IMR-90 (cell line): ENCODE results near the gene GLG1. TPM values are rescaled to one million over a fixed set of nuclear protein-coding genes. Genes with fewer than 3 reads are reported as not detected.

Source experiments
- ATAC-seq: fragments of 200-7000 bp; cut with Tn5 transposase; 2 replicates; pipeline ENCODE4 v1.9.1; 2020; ENCODE audit warnings: low read depth, mild to moderate bottlenecking, moderate library complexity
- BruUV-seq: library from RNA; stranded (reverse); fragments of 400-500 nt; replicated peaks from 2 replicates; lab custom pipeline; 2021; lab: Mats Ljungman, UMichigan
- CTCF ChIA-PET: fragments of 300-600 bp; formaldehyde crosslinking; extraction: SDS; loops from one replicate; lab custom pipeline; 2021; ENCODE audit warnings: antibody characterized with exemption; lab: Yijun Ruan, JAX
- POLR2A ChIA-PET: fragments of 300-600 bp; sonication (Branson Sonifier 250); formaldehyde crosslinking; loops from one replicate; lab custom pipeline; 2022; ENCODE audit warnings: antibody characterized with exemption; ENCODE audit not compliant: unreplicated experiment; lab: Charles Lee
- DNase-seq: peaks from one replicate; pipeline ENCODE4 v3.0.0; 2013
- H2AFZ ChIP-seq: replicated peaks from 2 replicates; pipeline ENCODE3; 2013; ENCODE audit warnings: low read length, mild to moderate bottlenecking; ENCODE audit not compliant: poor library complexity
- H2AK5ac ChIP-seq: 2 replicates; pipeline ENCODE4 v1.6.1; 2013; ENCODE audit warnings: low read depth, low read length, inconsistent platforms
- H2AK9ac ChIP-seq: replicated peaks from 2 replicates; pipeline ENCODE3; 2013; ENCODE audit warnings: mild to moderate bottlenecking, low read depth, low read length, moderate library complexity; ENCODE audit not compliant: poor library complexity
- H2BK120ac ChIP-seq: 2 replicates; pipeline ENCODE4 v1.6.1; 2013; ENCODE audit warnings: low read depth, low read length, inconsistent platforms
- H2BK15ac ChIP-seq: 3 replicates; pipeline ENCODE4 v1.6.1; 2013; ENCODE audit warnings: low read depth, low read length, inconsistent platforms
- H2BK20ac ChIP-seq: 2 replicates; pipeline ENCODE4 v1.6.1; 2013; ENCODE audit warnings: low read depth, mild to moderate bottlenecking, inconsistent platforms, low read length, moderate library complexity
- H2BK5ac ChIP-seq: 2 replicates; pipeline ENCODE4 v1.6.1; 2013; ENCODE audit warnings: mild to moderate bottlenecking, low read depth, low read length, inconsistent platforms; ENCODE audit not compliant: poor library complexity, severe bottlenecking
- H3K14ac ChIP-seq: replicated peaks from 2 replicates; pipeline ENCODE4 v1.6.1; 2013; ENCODE audit warnings: low read depth, low read length, inconsistent platforms
- H3K18ac ChIP-seq: 2 replicates; pipeline ENCODE4 v1.6.1; 2013; ENCODE audit warnings: low read depth, low read length, control low read depth
- H3K23ac ChIP-seq: 2 replicates; pipeline ENCODE4 v1.6.1; 2013; ENCODE audit warnings: low read depth, low read length, inconsistent platforms
- H3K27ac ChIP-seq: 2 replicates; pipeline ENCODE4 v1.5.1; 2013; ENCODE audit warnings: mild to moderate bottlenecking, control low read depth, low read length; ENCODE audit not compliant: insufficient read depth
- H3K27me3 ChIP-seq: 2 replicates; pipeline ENCODE4 v1.6.1; 2013; ENCODE audit warnings: low read length; ENCODE audit not compliant: control insufficient read depth, insufficient read depth
- H3K36me3 ChIP-seq: 2 replicates; pipeline ENCODE4 v1.6.1; 2013; ENCODE audit warnings: low read length, mixed read lengths; ENCODE audit not compliant: control insufficient read depth, insufficient read depth
- H3K4ac ChIP-seq: 2 replicates; pipeline ENCODE4 v1.6.1; 2013; ENCODE audit warnings: low read depth, low read length, inconsistent platforms
- H3K4me1 ChIP-seq: 2 replicates; pipeline ENCODE4 v1.6.1; 2013; ENCODE audit warnings: low read length, mixed read lengths; ENCODE audit not compliant: control insufficient read depth, insufficient read depth
- H3K4me2 ChIP-seq: 2 replicates; pipeline ENCODE4 v1.6.1; 2013; ENCODE audit warnings: low read depth, mild to moderate bottlenecking, control low read depth, low read length, moderate library complexity
- H3K4me3 ChIP-seq: 2 replicates; pipeline ENCODE4 v1.5.1; 2013; ENCODE audit warnings: low read depth, mild to moderate bottlenecking, control low read depth, low read length, moderate library complexity; ENCODE audit not compliant: insufficient read depth
- H3K56ac ChIP-seq: 2 replicates; pipeline ENCODE4 v1.6.1; 2013; ENCODE audit warnings: low read length, inconsistent platforms; ENCODE audit not compliant: insufficient read depth; ENCODE audit errors: extremely low read depth
- H3K79me1 ChIP-seq, 2 experiments: 2 replicates each; pipeline ENCODE4 v1.6.1; 2013; ENCODE audit warnings: low read length in 2 of 2, inconsistent platforms in 1 of 2, low read depth in 1 of 2
- H3K9ac ChIP-seq: 2 replicates; pipeline ENCODE4 v1.6.1; 2013; ENCODE audit warnings: low read depth, low read length, control low read depth
- H3K9me1 ChIP-seq: 2 replicates; pipeline ENCODE4 v1.6.1; 2013; ENCODE audit warnings: low read length, inconsistent platforms; ENCODE audit not compliant: insufficient read depth
- H3K9me3 ChIP-seq: 2 replicates; pipeline ENCODE4 v1.6.1; 2013; ENCODE audit warnings: low read length; ENCODE audit not compliant: control insufficient read depth, insufficient read depth
- H4K20me1 ChIP-seq: 2 replicates; pipeline ENCODE4 v1.6.1; 2013; ENCODE audit warnings: low read length, inconsistent platforms; ENCODE audit not compliant: insufficient read depth
- H4K5ac ChIP-seq: 2 replicates; pipeline ENCODE4 v1.6.1; 2013; ENCODE audit warnings: mild to moderate bottlenecking, low read depth, low read length, control low read depth
- H4K8ac ChIP-seq, 2 experiments: 2 replicates each; pipeline ENCODE4 v1.6.1; 2013; ENCODE audit warnings: low read depth in 2 of 2, low read length in 2 of 2, control low read depth in 1 of 2, inconsistent platforms in 1 of 2
- H4K91ac ChIP-seq: 2 replicates; pipeline ENCODE4 v1.6.1; 2013; ENCODE audit warnings: low read depth, low read length, inconsistent platforms; ENCODE audit not compliant: insufficient read depth
- BHLHE40 ChIP-seq: fragments of 150-350 bp; IDR thresholded peaks from 2 replicates; pipeline ENCODE4 v1.6.1; 2016; ENCODE audit warnings: mild to moderate bottlenecking, low read depth, low read length
- CHD1 ChIP-seq: IDR thresholded peaks from 2 replicates; pipeline ENCODE4 v1.6.1; 2012; ENCODE audit warnings: low read depth, low read length, improper control_type of control experiment
- MXI1 ChIP-seq: IDR thresholded peaks from 2 replicates; pipeline ENCODE4 v1.6.1; 2012; ENCODE audit warnings: low read depth, mild to moderate bottlenecking, low read length, moderate library complexity, borderline replicate concordance
- NFE2L2 ChIP-seq: fragments of 150-350 bp; IDR thresholded peaks from 2 replicates; pipeline ENCODE4 v1.6.1; 2016; ENCODE audit warnings: low read depth, mild to moderate bottlenecking, low read length
- POLR2A ChIP-seq: IDR thresholded peaks from 2 replicates; pipeline ENCODE4 v1.6.1; 2012; ENCODE audit warnings: mild to moderate bottlenecking, low read depth, low read length
- RAD21 ChIP-seq: IDR thresholded peaks from 2 replicates; pipeline ENCODE4 v1.6.1; 2012; ENCODE audit warnings: low read length, improper control_type of control experiment
- RCOR1 ChIP-seq: IDR thresholded peaks from 2 replicates; pipeline ENCODE4 v1.6.1; 2012; ENCODE audit warnings: mild to moderate bottlenecking, low read length, improper control_type of control experiment; ENCODE audit not compliant: insufficient replicate concordance
- RFX5 ChIP-seq: IDR thresholded peaks from 2 replicates; pipeline ENCODE4 v1.8.0; 2012; ENCODE audit warnings: low read depth, mild to moderate bottlenecking, low read length, moderate library complexity
- SMC3 ChIP-seq: fragments of 150-350 bp; IDR thresholded peaks from 2 replicates; pipeline ENCODE4 v1.6.1; 2016; ENCODE audit warnings: low read depth, mild to moderate bottlenecking, antibody characterized with exemption, low read length, moderate library complexity
- USF2 ChIP-seq: fragments of 150-350 bp; IDR thresholded peaks from 2 replicates; pipeline ENCODE4 v1.6.1; 2017; ENCODE audit warnings: mild to moderate bottlenecking, antibody characterized with exemption, low read length, low read depth
- WGBS, 2 experiments: methylation state at CpG; one replicate each; pipeline versions ENCODE4 v1.1.5 to v1.1.7; 2013; ENCODE audit warnings: missing lambda C conversion rate in 2 of 2; ENCODE audit not compliant: insufficient read length in 1 of 2; ENCODE audit errors: extremely low coverage in 2 of 2; 5-methylcytosine and 5-hydroxymethylcytosine counted together
- dilution Hi-C: fragments of 300-500 bp; cut with HindIII; formaldehyde crosslinking; loops from one replicate; pipeline ENCODE4 v1.14.3; 2018; ENCODE audit warnings: low sequenced_read_pairs; ENCODE audit not compliant: unreplicated experiment
- in situ Hi-C: fragments of 300-500 bp; cut with MboI; formaldehyde crosslinking; loops from 3 replicates; pipeline ENCODE4 v1.14.3; 2019; ENCODE audit warnings: low sequenced_read_pairs, inconsistent platforms, mixed read lengths
- intact Hi-C: fragments of 100-400 bp; cut with micrococcal nuclease; formaldehyde crosslinking; loops from 2 replicates; pipeline ENCODE4 v1.10.0; 2022
- polyA plus RNA-seq, 3 experiments: library from polyadenylated mRNA; depleted of rRNA; stranded (reverse); fragments of >200 nt; gene quantifications; 2 replicates each; pipeline ENCODE4 v1.2.3, GENCODE V29; 2012; ENCODE audit warnings: low replicate concordance in 1 of 3
- total RNA-seq: library from RNA; depleted of rRNA; stranded (reverse); fragments of >200 nt; gene quantifications from 2 replicates; pipeline ENCODE4 v1.2.3, GENCODE V29; 2012
- TF ChIP-seq, protein P1 (sequence below): fragments of 150-350 bp; IDR thresholded peaks from 2 replicates; pipeline ENCODE4 v1.6.1; 2016; ENCODE audit warnings: low read depth, mild to moderate bottlenecking, low read length, moderate library complexity, borderline replicate concordance
- TF ChIP-seq, protein P2 (sequence below): conservative IDR thresholded peaks from 2 replicates; pipeline ENCODE4 v1.5.1; 2012; ENCODE audit warnings: mild to moderate bottlenecking, low read depth, low read length, improper control_type of control experiment

GLG1 gene
- total and polyA plus RNA-seq, 2 of the 4 experiments (the other 2 are of a cell fraction), result 91.0 to 107 TPM

DNA sequence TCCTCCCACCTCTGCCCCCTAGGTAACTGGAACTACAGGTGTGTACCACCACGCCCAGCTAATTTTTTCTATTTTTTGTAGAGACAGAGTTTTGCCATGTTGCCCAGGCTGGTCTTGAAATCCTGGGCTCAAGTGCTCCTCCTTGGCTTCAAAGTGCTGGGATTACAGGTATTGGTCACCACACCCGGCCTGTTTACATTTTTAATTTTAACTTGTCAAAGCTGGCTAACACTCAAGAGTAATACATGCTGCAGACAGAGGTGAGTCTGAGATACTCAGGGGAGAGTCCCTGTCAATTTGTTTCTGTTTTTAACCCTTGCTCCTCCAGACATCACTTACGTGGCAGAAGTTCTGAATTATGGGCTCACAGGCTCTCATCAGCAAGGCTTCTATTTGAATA lies 134.9 kb downstream of the GLG1 start:
- H4K91ac ChIP-seq, result no peak overlapping the region
- H2BK20ac ChIP-seq, result no peak overlapping the region
- no peaks in the 10 kb centered on the region for H4K20me1 ChIP-seq
- peaks cover under 1 to 3% of the 10 kb centered on the region in 2 experiments; a peak in 2 of 4 replicates for H3K79me1 ChIP-seq
- H2BK120ac ChIP-seq, result no peak overlapping the region
- no peak overlapping the region for H4K8ac ChIP-seq
- no peak overlapping the region for H2BK5ac ChIP-seq
- H3K9me3 ChIP-seq, result no peaks in the 10 kb centered on the region
- no peak overlapping the region for H3K23ac ChIP-seq
- H2AFZ ChIP-seq, result no peak overlapping the region
- dilution Hi-C loops, result no loop called here
- H3K27me3 ChIP-seq, result no peaks in the 10 kb centered on the region
- in situ Hi-C loops, result no loop called here
- no peak overlapping the region for H3K4me2 ChIP-seq
- intact Hi-C loops, result no loop called here
- no CpG with 5 or more reads among the region's 3 CpGs for WGBS, 2 experiments
- H3K14ac ChIP-seq, result no peak overlapping the region
- no peak overlapping the region for H3K4me3 ChIP-seq
- no peak for DNase-seq
- ChIA-PET CTCF (no interaction called here), POLR2A (no interaction called here)
- H3K18ac ChIP-seq, result no peak overlapping the region
- ATAC-seq, result no peak
- no peak overlapping the region for H3K4ac ChIP-seq
- H2BK15ac ChIP-seq, result no peak overlapping the region
- H3K4me1 ChIP-seq, result no peaks in the 10 kb centered on the region
- H2AK9ac ChIP-seq, result no peak overlapping the region
- H3K56ac ChIP-seq, result no peak overlapping the region
- H3K36me3 ChIP-seq, result peaks cover 51% of the 10 kb centered on the region
- TF ChIP-seq, protein P1, sequence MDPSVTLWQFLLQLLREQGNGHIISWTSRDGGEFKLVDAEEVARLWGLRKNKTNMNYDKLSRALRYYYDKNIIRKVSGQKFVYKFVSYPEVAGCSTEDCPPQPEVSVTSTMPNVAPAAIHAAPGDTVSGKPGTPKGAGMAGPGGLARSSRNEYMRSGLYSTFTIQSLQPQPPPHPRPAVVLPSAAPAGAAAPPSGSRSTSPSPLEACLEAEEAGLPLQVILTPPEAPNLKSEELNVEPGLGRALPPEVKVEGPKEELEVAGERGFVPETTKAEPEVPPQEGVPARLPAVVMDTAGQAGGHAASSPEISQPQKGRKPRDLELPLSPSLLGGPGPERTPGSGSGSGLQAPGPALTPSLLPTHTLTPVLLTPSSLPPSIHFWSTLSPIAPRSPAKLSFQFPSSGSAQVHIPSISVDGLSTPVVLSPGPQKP, result no peak
- TF ChIP-seq MXI1 (no peak), USF2 (no peak), BHLHE40 (no peak), RFX5 (no peak), POLR2A (no peak), NFE2L2 (no peak), RAD21 (no peak), RCOR1 (no peak), SMC3 (no peak), CHD1 (no peak)
- TF ChIP-seq, protein P2, sequence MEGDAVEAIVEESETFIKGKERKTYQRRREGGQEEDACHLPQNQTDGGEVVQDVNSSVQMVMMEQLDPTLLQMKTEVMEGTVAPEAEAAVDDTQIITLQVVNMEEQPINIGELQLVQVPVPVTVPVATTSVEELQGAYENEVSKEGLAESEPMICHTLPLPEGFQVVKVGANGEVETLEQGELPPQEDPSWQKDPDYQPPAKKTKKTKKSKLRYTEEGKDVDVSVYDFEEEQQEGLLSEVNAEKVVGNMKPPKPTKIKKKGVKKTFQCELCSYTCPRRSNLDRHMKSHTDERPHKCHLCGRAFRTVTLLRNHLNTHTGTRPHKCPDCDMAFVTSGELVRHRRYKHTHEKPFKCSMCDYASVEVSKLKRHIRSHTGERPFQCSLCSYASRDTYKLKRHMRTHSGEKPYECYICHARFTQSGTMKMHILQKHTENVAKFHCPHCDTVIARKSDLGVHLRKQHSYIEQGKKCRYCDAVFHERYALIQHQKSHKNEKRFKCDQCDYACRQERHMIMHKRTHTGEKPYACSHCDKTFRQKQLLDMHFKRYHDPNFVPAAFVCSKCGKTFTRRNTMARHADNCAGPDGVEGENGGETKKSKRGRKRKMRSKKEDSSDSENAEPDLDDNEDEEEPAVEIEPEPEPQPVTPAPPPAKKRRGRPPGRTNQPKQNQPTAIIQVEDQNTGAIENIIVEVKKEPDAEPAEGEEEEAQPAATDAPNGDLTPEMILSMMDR, result no peak
- H4K5ac ChIP-seq, result no peak overlapping the region
- no peak overlapping the region for H3K27ac ChIP-seq
- no peaks in the 10 kb centered on the region for H3K9me1 ChIP-seq
- no peak overlapping the region for H2AK5ac ChIP-seq
- BruUV-seq, result no TSS peak
- H3K9ac ChIP-seq, result no peak overlapping the region
